HG03066 (cell line): ENCODE measurements around the gene TSPY3.
"Not testable (repeated sequence)": the region's sequence is repeated elsewhere in the genome, so short reads cannot be mapped to it uniquely, and the experiment has no call there.

Source experiments
- ATAC-seq: cut with Tn5 transposase; IDR thresholded peaks from one replicate; pipeline ENCODE4 v1.9.1; 2021; ENCODE audit warnings: low read depth; ENCODE audit not compliant: unreplicated experiment

Gene TSPY3

DNA sequence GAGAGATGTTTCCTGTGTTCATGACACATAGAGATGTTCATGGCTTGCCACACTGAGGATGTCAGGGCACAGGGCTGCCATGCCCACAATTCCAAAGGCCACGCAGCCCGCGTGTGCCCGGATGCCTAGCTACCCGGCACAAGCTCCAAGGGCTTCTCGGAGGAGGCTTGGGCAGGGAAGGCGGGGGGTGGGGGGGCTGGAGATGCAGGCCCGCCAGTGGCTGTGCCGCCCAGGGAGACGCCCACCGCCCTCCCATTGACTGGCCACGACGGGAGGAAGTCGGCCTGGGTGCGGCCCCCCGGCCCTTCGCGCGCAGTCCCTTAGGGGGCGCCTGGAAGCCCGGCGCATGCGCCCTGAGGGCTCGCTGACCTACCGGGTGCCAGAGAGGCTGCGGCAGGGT, at the start of gene TSPY3:
TSPY3 (plus strand) TSS at position 301 of the 400 bp plus-strand sequence; CDS start at position 347, 46 bp downstream.
- ATAC-seq: not testable (repeated sequence)

DNA sequence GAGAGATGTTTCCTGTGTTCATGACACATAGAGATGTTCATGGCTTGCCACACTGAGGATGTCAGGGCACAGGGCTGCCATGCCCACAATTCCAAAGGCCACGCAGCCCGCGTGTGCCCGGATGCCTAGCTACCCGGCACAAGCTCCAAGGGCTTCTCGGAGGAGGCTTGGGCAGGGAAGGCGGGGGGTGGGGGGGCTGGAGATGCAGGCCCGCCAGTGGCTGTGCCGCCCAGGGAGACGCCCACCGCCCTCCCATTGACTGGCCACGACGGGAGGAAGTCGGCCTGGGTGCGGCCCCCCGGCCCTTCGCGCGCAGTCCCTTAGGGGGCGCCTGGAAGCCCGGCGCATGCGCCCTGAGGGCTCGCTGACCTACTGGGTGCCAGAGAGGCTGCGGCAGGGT, 40.7 kb upstream of the TSPY3 start, which contains the start of gene TSPY8:
TSPY8 (plus strand) TSS at position 301 of the 400 bp plus-strand sequence; CDS start at position 347, 46 bp downstream.
- not testable (repeated sequence) for ATAC-seq

DNA sequence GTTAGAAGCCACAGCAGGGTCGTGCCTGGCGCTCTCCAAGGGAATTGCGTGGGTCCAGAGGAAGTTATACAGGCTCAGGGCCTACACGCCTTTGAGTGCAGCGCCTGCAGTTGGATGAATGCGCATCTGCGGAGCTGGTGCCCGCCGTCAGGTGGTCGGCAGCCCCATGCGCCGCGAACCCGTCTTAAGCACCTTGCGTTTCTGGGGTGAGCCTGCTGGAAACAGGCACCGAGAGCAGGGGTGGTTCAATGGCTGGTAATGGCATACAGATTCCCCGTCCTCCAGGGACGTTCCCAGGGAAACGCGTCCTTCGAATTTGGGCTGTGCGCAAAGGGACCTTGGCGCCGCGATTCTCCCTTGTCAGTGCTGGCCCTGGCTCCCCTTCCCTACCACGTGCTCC, 1.7 kb upstream of the TSPY3 start:
- not testable (repeated sequence) for ATAC-seq
